ENCODE measurements around the gene SNAP29. TPM values are rescaled to one million over a fixed set of nuclear protein-coding genes. Genes with fewer than 3 reads are reported as not detected.

SNAP29 gene
- total RNA-seq, 1 experiment from 2014 or later, result 17.9 TPM

DNA sequence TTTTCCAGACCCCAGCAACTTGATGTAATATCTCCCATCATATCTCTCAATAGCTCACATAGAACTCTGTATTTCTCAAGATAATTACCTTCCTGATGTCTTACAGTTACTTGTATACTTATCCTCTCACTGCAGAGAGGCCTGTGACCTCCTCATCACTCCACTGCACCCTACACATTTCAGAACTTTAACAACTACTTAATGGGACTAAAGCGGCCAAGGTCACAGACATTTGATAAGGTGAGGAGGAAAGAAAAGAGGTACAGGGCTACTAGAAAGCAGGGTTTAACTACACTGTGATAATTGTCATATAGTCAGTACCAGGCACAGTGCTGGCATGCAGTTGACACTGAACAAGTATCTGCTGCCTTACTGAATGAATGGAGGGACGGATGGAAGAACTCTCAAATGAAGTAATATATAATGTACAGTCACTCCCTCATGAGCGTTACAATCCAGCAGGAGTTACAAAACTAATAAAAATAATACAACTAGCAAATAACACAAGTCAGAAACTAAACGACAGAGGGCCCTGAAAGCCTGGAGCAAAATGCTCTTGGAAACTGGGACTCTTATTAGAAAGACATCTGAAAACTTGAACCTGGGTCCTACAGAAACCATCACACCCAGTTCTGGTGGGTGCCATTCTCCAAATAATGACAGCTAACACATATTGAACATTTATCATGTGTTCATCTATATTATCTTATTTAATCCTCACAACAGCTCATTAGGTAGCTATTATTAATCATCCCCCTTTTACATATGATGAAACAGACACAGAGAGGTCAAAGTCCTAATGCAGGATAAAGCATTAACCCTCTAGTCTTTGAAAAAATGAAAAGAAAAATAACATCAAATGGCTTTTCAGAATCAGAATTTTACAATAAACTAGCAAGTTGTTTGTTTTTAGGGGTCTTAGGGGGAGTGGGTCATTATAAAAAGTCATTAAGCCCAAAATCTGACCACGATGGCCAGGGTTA lies 14.5 kb upstream of the SNAP29 start:
- H3K4me1 ChIP-seq (ENCODE audit: insufficient read depth, low read length), result peaks cover 4% of the 10 kb centered on the region; the same call in 1 of the 2 replicates
- no CpG with 5 or more reads among the region's 5 CpGs for WGBS (ENCODE audit: extremely low coverage, insufficient read length, low lambda C conversion rate)

More for the DNA sequence above, 14.5 kb upstream of the SNAP29 start:
- no peak overlapping the region for H3K4me2 ChIP-seq (ENCODE audit: insufficient read depth, insufficient read length, low read length)
- H3K14ac ChIP-seq (ENCODE audit: insufficient read depth, low read length), result no peak overlapping the region
- no peaks in the 10 kb centered on the region for H3K79me1 ChIP-seq (ENCODE audit: insufficient read depth, low read depth, low read length, poor library complexity, severe bottlenecking)
- no peak overlapping the region for H3K18ac ChIP-seq (ENCODE audit: insufficient read length, low read depth, low read length)
- no peak overlapping the region for H3K27ac ChIP-seq (ENCODE audit: insufficient read length, low read depth, low read length)
- Mint-ChIP-seq H3K36me3 (ENCODE audit: insufficient read depth in 1 of 3, low read depth in 3 of 3) (no peaks in the 10 kb centered on the region), H3K9me3 (no peaks in the 10 kb centered on the region), H3K4me1 (peaks cover 34 to 36% of the 10 kb centered on the region in 2 experiments), H3K27ac (no peak overlapping the region), H3K4me3 (no peak overlapping the region), H3K27me3 (ENCODE audit: low read depth) (no peaks in the 10 kb centered on the region)
- H2AK5ac ChIP-seq (ENCODE audit: insufficient read length, low read length), result no peak overlapping the region
- H3K23ac ChIP-seq (ENCODE audit: insufficient read length, low read depth, low read length), result no peak overlapping the region
- no peak overlapping the region for H4K5ac ChIP-seq (ENCODE audit: insufficient read length, low read depth, low read length)
- no peaks in the 10 kb centered on the region for H3K9me3 ChIP-seq (ENCODE audit: control insufficient read depth, low read depth, low read length)
- no peak overlapping the region for H3K56ac ChIP-seq (ENCODE audit: insufficient read length, low read depth, low read length)
- H3K4ac ChIP-seq (ENCODE audit: low read depth, low read length), result no peak overlapping the region
- H2BK15ac ChIP-seq (ENCODE audit: low read depth, low read length), result no peak overlapping the region
- no peak overlapping the region for H2BK120ac ChIP-seq (ENCODE audit: low read depth, low read length, poor library complexity, severe bottlenecking)
- H2AFZ ChIP-seq (ENCODE audit: low read length), result no peak overlapping the region
- peaks cover 2% of the 10 kb centered on the region; the same call in 1 of the 2 replicates for H3K79me2 ChIP-seq (ENCODE audit: insufficient read depth, low read length)
- no peak overlapping the region for H3K9ac ChIP-seq (ENCODE audit: extremely low read depth, insufficient read length, low read length)
- H3K27me3 ChIP-seq (ENCODE audit: insufficient read depth, low read length), result no peaks in the 10 kb centered on the region
- H2BK20ac ChIP-seq (ENCODE audit: low read depth, low read length, poor library complexity, severe bottlenecking), result no peak overlapping the region
- H4K20me1 ChIP-seq (ENCODE audit: control insufficient read depth, insufficient read depth, insufficient read length), result no peaks in the 10 kb centered on the region
- DNase-seq, result no peak
- no peaks in the 10 kb centered on the region for H3K23me2 ChIP-seq (ENCODE audit: insufficient read length, low read depth, low read length, poor library complexity, severe bottlenecking)
- no peak overlapping the region for H4K91ac ChIP-seq (ENCODE audit: insufficient read length, low read depth, low read length)
- no peak overlapping the region for H3T11ph ChIP-seq (ENCODE audit: low read length)
- H2BK5ac ChIP-seq (ENCODE audit: insufficient read length, low read length), result no peak overlapping the region
- no peak overlapping the region for H2BK12ac ChIP-seq (ENCODE audit: insufficient read length, low read depth, low read length)
- H4K8ac ChIP-seq (replicated peaks; ENCODE audit: insufficient read length, low read depth, low read length), result no peak overlapping the region
- TF ChIP-seq, protein P1, sequence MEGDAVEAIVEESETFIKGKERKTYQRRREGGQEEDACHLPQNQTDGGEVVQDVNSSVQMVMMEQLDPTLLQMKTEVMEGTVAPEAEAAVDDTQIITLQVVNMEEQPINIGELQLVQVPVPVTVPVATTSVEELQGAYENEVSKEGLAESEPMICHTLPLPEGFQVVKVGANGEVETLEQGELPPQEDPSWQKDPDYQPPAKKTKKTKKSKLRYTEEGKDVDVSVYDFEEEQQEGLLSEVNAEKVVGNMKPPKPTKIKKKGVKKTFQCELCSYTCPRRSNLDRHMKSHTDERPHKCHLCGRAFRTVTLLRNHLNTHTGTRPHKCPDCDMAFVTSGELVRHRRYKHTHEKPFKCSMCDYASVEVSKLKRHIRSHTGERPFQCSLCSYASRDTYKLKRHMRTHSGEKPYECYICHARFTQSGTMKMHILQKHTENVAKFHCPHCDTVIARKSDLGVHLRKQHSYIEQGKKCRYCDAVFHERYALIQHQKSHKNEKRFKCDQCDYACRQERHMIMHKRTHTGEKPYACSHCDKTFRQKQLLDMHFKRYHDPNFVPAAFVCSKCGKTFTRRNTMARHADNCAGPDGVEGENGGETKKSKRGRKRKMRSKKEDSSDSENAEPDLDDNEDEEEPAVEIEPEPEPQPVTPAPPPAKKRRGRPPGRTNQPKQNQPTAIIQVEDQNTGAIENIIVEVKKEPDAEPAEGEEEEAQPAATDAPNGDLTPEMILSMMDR (conservative IDR thresholded peaks at IDR 0.05), result no peak

Data from H9 (cell line).